ENCODE data around the gene RPH3AL. TPM values are rescaled to one million over a fixed set of nuclear protein-coding genes. Genes with fewer than 3 reads are reported as not detected.

RPH3AL gene
- polyA plus RNA-seq, 4 donors: 10.5 to 18.8 (median 12.0) TPM

GRCh38 chr17:337866-338265, 14.7 kb downstream of the RPH3AL start:
- no peaks in the 10 kb centered on the region for H3K9me3 ChIP-seq (ENCODE audit: control insufficient read depth in 2 of 2, insufficient read depth in 1 of 2, low read depth in 1 of 2, low read length in 1 of 2)
- DNase-seq (no peak), FAIRE-seq (no peak)
- H3K27me3 ChIP-seq (ENCODE audit: control insufficient read depth in 3 of 3, insufficient read depth in 3 of 3, low read length in 3 of 3): no peaks in the 10 kb centered on the region
- peaks cover 0 to 8% (median 0%) of the 10 kb centered on the region in 3 donors for H3K36me3 ChIP-seq (ENCODE audit: control insufficient read depth in 3 of 3, insufficient read depth in 2 of 3, low read depth in 1 of 3, low read length in 3 of 3)
- WGBS, 3 donors: 77 to 92% (median 89%) methylated on average over 7 of the region's 7 CpGs
- no peak overlapping the region for H3K4me3 ChIP-seq (ENCODE audit: low read depth in 1 of 3, low read length in 3 of 3)
- no peak overlapping the region for H3K27ac ChIP-seq (ENCODE audit: low read depth in 1 of 3, low read length in 2 of 3)
- peaks cover 0 to 21% (median 2%) of the 10 kb centered on the region in 3 donors for H3K4me1 ChIP-seq (ENCODE audit: control insufficient read depth in 3 of 3, insufficient read depth in 2 of 3, low read depth in 1 of 3, low read length in 2 of 3)

- Histone ChIP-seq H3K27me3 (ENCODE audit: control insufficient read depth in 3 of 3, insufficient read depth in 3 of 3, low read length in 3 of 3) (no peaks in the 10 kb centered on the region), H3K36me3 (ENCODE audit: control insufficient read depth in 3 of 3, insufficient read depth in 2 of 3, low read depth in 1 of 3, low read length in 3 of 3) (peaks cover 0 to 12% (median 0%) of the 10 kb centered on the region in 3 donors), H3K4me1 (ENCODE audit: control insufficient read depth in 3 of 3, insufficient read depth in 2 of 3, low read depth in 1 of 3, low read length in 2 of 3) (peaks cover 0 to 21% (median 2%) of the 10 kb centered on the region in 3 donors), H3K4me3 (ENCODE audit: low read depth in 1 of 3, low read length in 3 of 3) (no peak overlapping the region), H3K9me3 (ENCODE audit: control insufficient read depth in 2 of 2, insufficient read depth in 1 of 2, low read depth in 1 of 2, low read length in 1 of 2) (no peaks in the 10 kb centered on the region), H3K27ac (ENCODE audit: low read depth in 1 of 3, low read length in 2 of 3) (no peak overlapping the region)
- FAIRE-seq: no peak
- DNase-seq: no peak
- 92 to 96% (median 96%) methylated on average over 15 of the region's 15 CpGs for WGBS, 3 donors
Observed at GRCh38 chr17:337453-337852, 15.2 kb downstream of the RPH3AL start.

GRCh38 chr17:337022-337420, 15.6 kb downstream of the RPH3AL start:
- H3K27ac ChIP-seq (ENCODE audit: low read depth in 1 of 3, low read length in 2 of 3): no peak overlapping the region
- no peak for FAIRE-seq
- no peaks in the 10 kb centered on the region for H3K27me3 ChIP-seq (ENCODE audit: control insufficient read depth in 3 of 3, insufficient read depth in 3 of 3, low read length in 3 of 3)
- WGBS, 3 donors: 95 to 96% (median 95%) methylated on average over 12 of the region's 12 CpGs
- no peak for DNase-seq
- H3K4me1 ChIP-seq (ENCODE audit: control insufficient read depth in 3 of 3, insufficient read depth in 2 of 3, low read depth in 1 of 3, low read length in 2 of 3): peaks cover 0 to 21% (median 2%) of the 10 kb centered on the region in 3 donors
- no peaks in the 10 kb centered on the region for H3K9me3 ChIP-seq (ENCODE audit: control insufficient read depth in 2 of 2, insufficient read depth in 1 of 2, low read depth in 1 of 2, low read length in 1 of 2)
- H3K4me3 ChIP-seq (ENCODE audit: low read depth in 1 of 3, low read length in 3 of 3): no peak overlapping the region
- H3K36me3 ChIP-seq (ENCODE audit: control insufficient read depth in 3 of 3, insufficient read depth in 2 of 3, low read depth in 1 of 3, low read length in 3 of 3): peaks cover 0 to 16% (median 0%) of the 10 kb centered on the region in 3 donors

- Histone ChIP-seq H3K27ac (ENCODE audit: low read depth in 1 of 3, low read length in 2 of 3) (peak overlapping the region in 2 of 3 donors; percentile 21 to 47), H3K4me1 (ENCODE audit: control insufficient read depth in 3 of 3, insufficient read depth in 2 of 3, low read depth in 1 of 3, low read length in 2 of 3) (peaks cover 0 to 21% (median 2%) of the 10 kb centered on the region in 3 donors), H3K36me3 (ENCODE audit: control insufficient read depth in 3 of 3, insufficient read depth in 2 of 3, low read depth in 1 of 3, low read length in 3 of 3) (peaks cover 0 to 18% (median 0%) of the 10 kb centered on the region in 3 donors), H3K27me3 (ENCODE audit: control insufficient read depth in 3 of 3, insufficient read depth in 3 of 3, low read length in 3 of 3) (no peaks in the 10 kb centered on the region), H3K4me3 (ENCODE audit: low read depth in 1 of 3, low read length in 3 of 3) (no peak overlapping the region), H3K9me3 (ENCODE audit: control insufficient read depth in 2 of 2, insufficient read depth in 1 of 2, low read depth in 1 of 2, low read length in 1 of 2) (no peaks in the 10 kb centered on the region)
- DNase-seq (peak; percentile 54 to 57), FAIRE-seq (no peak)
- WGBS, 3 donors: 36 to 45% (median 37%) methylated on average over 36 to 37 of the region's 37 CpGs
Observed at GRCh38 chr17:336110-337021, 16.2 kb downstream of the RPH3AL start.

- peak overlapping the region in 2 of 3 donors; percentile 0 to 1 for H3K27ac ChIP-seq (ENCODE audit: low read depth in 1 of 3, low read length in 2 of 3)
Observed at GRCh38 chr17:335691-336090, 16.9 kb downstream of the RPH3AL start.

GRCh38 chr17:334974-335481, 17.6 kb downstream of the RPH3AL start:
- Histone ChIP-seq H3K9me3 (ENCODE audit: control insufficient read depth in 2 of 2, insufficient read depth in 1 of 2, low read depth in 1 of 2, low read length in 1 of 2) (no peaks in the 10 kb centered on the region), H3K4me1 (ENCODE audit: control insufficient read depth in 3 of 3, insufficient read depth in 2 of 3, low read depth in 1 of 3, low read length in 2 of 3) (peaks cover 0 to 21% (median 2%) of the 10 kb centered on the region in 3 donors), H3K27ac (ENCODE audit: low read depth in 1 of 3, low read length in 2 of 3) (peak overlapping the region in 1 of 3 donors; percentile 71), H3K27me3 (ENCODE audit: control insufficient read depth in 3 of 3, insufficient read depth in 3 of 3, low read length in 3 of 3) (no peaks in the 10 kb centered on the region), H3K4me3 (ENCODE audit: low read depth in 1 of 3, low read length in 3 of 3) (no peak overlapping the region), H3K36me3 (ENCODE audit: control insufficient read depth in 3 of 3, insufficient read depth in 2 of 3, low read depth in 1 of 3, low read length in 3 of 3) (peaks cover 0 to 26% (median 0%) of the 10 kb centered on the region in 3 donors)
- WGBS, 3 donors: 66 to 89% (median 80%) methylated on average over 28 of the region's 28 CpGs
- no peak for DNase-seq
- no peak for FAIRE-seq

More at GRCh38 chr17:335691-336090, 16.9 kb downstream of the RPH3AL start:
- peaks cover 0 to 21% (median 2%) of the 10 kb centered on the region in 3 donors for H3K4me1 ChIP-seq (ENCODE audit: control insufficient read depth in 3 of 3, insufficient read depth in 2 of 3, low read depth in 1 of 3, low read length in 2 of 3)
- DNase-seq (no peak), FAIRE-seq (no peak)
- H3K36me3 ChIP-seq (ENCODE audit: control insufficient read depth in 3 of 3, insufficient read depth in 2 of 3, low read depth in 1 of 3, low read length in 3 of 3): peaks cover 0 to 24% (median 0%) of the 10 kb centered on the region in 3 donors
- H3K9me3 ChIP-seq (ENCODE audit: control insufficient read depth in 2 of 2, insufficient read depth in 1 of 2, low read depth in 1 of 2, low read length in 1 of 2): no peaks in the 10 kb centered on the region
- no peaks in the 10 kb centered on the region for H3K27me3 ChIP-seq (ENCODE audit: control insufficient read depth in 3 of 3, insufficient read depth in 3 of 3, low read length in 3 of 3)
- whole genome bisulfite sequencing, 3 donors: 48 to 56% (median 53%) methylated on average over 11 to 12 of the region's 12 CpGs
- no peak overlapping the region for H3K4me3 ChIP-seq (ENCODE audit: low read depth in 1 of 3, low read length in 3 of 3)

- Histone ChIP-seq H3K36me3 (ENCODE audit: control insufficient read depth in 3 of 3, insufficient read depth in 2 of 3, low read depth in 1 of 3, low read length in 3 of 3) (peaks cover 0 to 26% (median 0%) of the 10 kb centered on the region in 3 donors), H3K4me3 (ENCODE audit: low read depth in 1 of 3, low read length in 3 of 3) (no peak overlapping the region), H3K27me3 (ENCODE audit: control insufficient read depth in 3 of 3, insufficient read depth in 3 of 3, low read length in 3 of 3) (no peaks in the 10 kb centered on the region), H3K27ac (ENCODE audit: low read depth in 1 of 3, low read length in 2 of 3) (peak overlapping the region in 2 of 3 donors; percentile 8 to 79), H3K4me1 (ENCODE audit: control insufficient read depth in 3 of 3, insufficient read depth in 2 of 3, low read depth in 1 of 3, low read length in 2 of 3) (peaks cover 0 to 12% (median 2%) of the 10 kb centered on the region in 3 donors), H3K9me3 (ENCODE audit: control insufficient read depth in 2 of 2, insufficient read depth in 1 of 2, low read depth in 1 of 2, low read length in 1 of 2) (no peaks in the 10 kb centered on the region)
- peak; percentile 7 to 36 for DNase-seq
- no peak for FAIRE-seq
- 40 to 77% (median 61%) methylated on average over 23 of the region's 23 CpGs for WGBS, 3 donors
Observed at GRCh38 chr17:333626-334396, 18.8 kb downstream of the RPH3AL start.
